HK-2 (cell line): ENCODE data around the gene ACSM2B.
"Not testable (repeated sequence)": the region's sequence is repeated elsewhere in the genome, so short reads cannot be mapped to it uniquely, and the experiment has no call there.

ENCODE experiments used
- DNase-seq: peaks from one replicate; pipeline ENCODE4 v3.0.0-alpha.2; 2018; ENCODE audit not compliant: unreplicated experiment

The ACSM2B gene

DNA sequence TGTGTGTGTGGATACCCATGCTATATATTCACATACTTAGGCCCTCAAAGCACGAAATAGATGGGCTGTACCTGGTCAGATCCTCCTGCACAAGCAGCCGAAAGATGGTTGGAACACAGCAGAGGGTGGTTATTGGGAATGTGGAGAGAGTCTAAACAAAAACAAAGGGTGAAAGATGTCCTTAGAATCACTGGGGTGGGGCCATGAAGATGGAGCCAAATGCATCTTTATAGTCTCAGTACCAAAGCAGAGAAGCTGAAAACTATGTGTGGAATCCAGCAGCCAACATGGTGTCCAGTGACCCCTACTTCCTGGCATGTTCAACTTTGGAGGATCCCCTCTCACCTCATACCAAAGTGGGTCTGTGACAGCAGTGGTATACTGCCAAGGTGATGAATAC, 19.5 kb upstream of the ACSM2B start:
- not testable (repeated sequence) for DNase-seq

- DNase-seq = not testable (repeated sequence)
Observed at GRCh38 chr16:20595068-20595467, 18.9 kb upstream of the ACSM2B start.

DNA sequence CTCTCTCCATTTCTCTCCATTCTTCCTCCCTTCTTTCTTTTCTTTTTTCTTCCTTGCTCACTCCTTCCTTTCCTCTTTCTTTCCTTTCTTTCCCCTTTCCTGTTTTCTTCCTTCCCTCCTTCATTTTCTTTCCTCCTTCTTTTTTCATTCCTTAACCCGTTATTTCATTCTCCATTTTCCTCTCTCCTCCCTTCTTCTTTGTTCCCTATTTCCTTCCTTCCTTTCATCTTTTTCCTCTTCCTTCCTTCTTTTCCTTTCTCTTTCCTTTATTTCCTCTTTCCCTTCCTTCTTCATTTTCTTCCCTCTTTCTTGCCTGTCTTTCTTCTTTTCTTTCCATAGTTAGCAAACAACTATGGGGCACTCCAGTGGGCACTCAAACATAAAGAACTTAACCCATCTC, 16.6 kb upstream of the ACSM2B start:
- DNase-seq = not testable (repeated sequence)

GRCh38 chr16:20589486-20589885, 13.3 kb upstream of the ACSM2B start:
- DNase-seq = not testable (repeated sequence)

DNA sequence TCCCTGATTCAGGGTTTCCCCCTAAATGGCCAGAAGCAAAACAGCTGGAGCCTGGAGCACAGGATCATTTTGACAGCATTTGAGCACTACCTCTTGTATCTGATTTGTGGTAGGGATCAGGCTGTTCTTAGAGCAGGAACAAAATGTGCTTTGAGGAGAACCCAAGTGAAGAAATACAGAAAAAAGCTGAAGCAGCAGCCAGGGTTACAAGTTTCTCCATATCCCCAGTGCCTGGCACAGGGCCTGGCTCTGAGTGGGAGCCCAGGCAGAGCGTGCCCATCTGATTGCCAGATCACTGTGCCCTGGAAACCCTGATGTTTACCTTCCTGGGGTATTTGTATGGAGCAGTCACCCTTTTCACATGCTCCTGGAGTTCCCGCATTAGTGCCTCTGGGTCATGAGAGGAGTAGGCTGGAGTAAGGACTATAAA, 11.5 kb upstream of the ACSM2B start:
- DNase-seq = not testable (repeated sequence)

DNA sequence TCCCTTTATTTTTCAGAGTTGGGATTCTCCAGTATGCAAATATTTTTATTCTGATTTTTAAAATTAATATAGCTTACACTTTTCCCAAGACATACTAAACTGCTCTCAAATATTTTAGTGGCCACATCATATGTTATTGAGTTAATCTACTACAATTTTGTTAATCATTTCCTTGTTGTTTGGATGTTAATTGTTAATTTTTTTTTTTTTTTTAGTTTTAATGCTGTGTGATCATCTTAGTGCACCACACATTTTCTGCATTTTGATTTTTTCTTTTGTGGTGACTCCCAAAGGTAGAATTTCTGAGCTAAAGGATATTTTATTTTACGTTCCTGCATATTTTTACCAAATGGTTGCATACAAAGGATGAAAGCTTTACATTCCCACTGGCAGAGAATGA, 10.5 kb upstream of the ACSM2B start:
- not testable (repeated sequence) for DNase-seq

DNA sequence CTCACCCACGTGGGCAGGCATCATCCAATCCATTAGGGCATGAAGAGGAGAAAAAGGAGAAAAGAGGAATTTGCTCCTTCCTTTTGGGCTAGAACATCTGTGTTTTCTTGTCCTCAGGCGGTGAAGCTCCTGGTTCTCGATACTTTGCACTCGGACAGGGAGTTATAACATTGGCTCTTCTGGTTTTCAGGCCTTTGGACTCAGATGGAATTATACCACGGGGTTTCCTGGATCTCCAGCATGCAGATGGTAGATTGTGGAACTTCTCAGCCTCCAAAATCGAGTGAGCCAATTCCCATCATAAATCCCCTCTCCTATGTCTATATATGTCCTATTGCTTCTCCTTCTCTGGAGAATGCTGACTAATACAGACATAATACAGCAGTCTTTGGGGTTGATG, 9.9 kb upstream of the ACSM2B start:
- not testable (repeated sequence) for DNase-seq

DNA sequence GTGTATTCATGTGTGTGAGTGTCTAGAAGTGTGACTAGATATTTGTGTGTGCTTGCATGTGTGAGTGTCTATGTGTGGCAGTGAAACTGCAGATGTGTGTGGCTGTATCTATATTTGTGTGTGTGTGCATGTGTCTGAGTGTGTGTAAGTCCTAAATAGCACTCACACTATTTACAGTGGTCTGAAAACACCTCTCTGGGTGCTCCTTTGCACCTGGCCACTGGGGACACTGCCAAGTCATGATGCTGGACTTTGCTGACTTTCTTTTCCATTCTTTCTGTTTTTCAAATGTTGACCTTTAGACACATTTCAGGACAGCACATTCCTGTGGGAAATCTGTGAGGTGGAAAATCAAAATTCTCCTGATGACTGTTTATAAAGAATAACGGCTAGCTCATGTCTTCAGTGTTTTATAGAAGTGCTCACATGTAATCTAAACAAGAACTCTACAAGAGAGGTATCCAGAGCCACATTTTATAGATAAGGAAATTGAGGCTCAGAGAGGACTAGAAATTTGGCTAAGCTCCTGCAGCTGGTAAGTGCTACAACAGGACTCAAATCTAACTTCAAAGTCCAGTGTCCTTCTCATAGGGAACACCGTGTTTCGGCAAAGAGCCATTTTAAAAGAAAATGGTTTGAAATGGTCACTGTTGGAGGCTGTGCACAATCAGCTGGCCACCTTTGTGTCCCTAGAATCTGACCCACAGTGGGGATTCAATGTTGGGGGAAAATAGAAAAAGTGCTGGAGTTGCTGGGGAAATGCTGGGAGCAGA, 4.5 kb upstream of the ACSM2B start:
- not testable (repeated sequence) for DNase-seq

GRCh38 chr16:20578091-20578490, 1.9 kb upstream of the ACSM2B start:
- not testable (repeated sequence) for DNase-seq

DNA sequence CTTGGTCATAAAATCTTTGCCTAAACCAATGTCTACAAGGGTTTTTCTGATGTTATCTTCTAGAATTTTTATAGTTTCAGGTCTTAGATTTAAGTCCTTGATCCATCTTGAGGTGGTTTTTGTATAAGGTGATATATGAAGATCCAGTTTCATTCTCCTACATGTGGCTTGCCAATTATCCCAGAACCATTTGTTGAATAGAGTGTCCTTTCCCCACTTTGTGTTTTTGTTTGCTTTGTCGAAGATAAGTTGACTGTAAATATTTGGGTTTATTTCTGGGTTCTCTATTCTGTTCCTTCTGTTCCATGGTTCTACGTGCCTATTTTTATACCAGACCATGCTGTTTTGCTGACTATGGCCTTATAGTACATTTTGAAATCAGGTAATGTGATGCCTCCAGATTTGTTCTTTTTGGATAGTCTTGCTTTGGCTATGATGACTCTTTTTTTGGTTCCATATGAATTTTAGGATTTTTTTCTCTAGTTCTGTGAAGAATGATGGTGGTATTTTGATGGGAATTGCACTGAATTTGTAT, 7.0 kb downstream of the ACSM2B start:
- DNase-seq = not testable (repeated sequence)

DNA sequence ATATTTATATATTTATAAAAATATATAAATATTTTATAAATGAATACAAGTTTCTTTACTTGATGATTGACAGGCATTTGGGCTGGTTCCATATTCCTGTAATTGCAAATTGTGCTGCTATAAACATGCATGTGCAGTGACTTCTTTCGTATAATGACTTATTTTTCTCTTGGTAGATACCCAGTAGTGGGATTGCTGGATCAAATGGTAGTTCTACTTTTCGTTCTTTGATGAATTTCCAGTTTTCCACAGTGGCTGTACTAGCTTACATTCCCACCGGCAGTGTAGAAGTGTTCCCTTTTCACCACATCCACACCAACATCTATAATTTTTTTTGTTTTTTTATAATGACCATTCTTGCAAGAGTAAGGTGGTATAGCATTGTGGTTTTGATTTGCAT, 7.8 kb downstream of the ACSM2B start:
- DNase-seq = no peak

- no peak for DNase-seq
Observed at GRCh38 chr16:20566864-20567263, 9.3 kb downstream of the ACSM2B start.

- DNase-seq = not testable (repeated sequence)
Observed at GRCh38 chr16:20565334-20565733, 10.8 kb downstream of the ACSM2B start.

DNA sequence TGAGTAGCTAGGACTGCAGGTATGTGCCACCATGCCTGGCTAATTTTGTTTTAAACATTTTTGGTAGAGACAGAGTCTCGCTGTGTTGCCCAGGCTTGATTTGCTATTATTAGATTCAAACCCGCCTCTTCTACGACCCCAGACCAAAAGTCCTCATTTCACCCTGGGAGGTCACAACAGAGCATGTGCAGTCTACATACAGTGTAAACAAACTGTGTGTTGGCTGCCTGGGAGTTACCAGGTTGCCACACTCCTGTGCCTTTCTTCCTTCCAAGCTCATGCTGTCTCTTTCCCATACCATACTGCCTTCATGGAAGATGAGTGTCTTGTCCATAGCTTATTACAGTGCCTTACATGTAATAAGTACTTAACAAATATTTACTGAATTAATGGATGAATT, 11.9 kb downstream of the ACSM2B start:
- not testable (repeated sequence) for DNase-seq

GRCh38 chr16:20555628-20556027, 20.5 kb downstream of the ACSM2B start:
- DNase-seq = not testable (repeated sequence)

GRCh38 chr16:20554689-20555088, 21.5 kb downstream of the ACSM2B start:
- not testable (repeated sequence) for DNase-seq

GRCh38 chr16:20553493-20553892, 22.7 kb downstream of the ACSM2B start:
- not testable (repeated sequence) for DNase-seq

GRCh38 chr16:20546951-20547350, 29.2 kb downstream of the ACSM2B start:
- DNase-seq = not testable (repeated sequence)

GRCh38 chr16:20546278-20546853, 29.8 kb downstream of the ACSM2B start:
- not testable (repeated sequence) for DNase-seq

DNA sequence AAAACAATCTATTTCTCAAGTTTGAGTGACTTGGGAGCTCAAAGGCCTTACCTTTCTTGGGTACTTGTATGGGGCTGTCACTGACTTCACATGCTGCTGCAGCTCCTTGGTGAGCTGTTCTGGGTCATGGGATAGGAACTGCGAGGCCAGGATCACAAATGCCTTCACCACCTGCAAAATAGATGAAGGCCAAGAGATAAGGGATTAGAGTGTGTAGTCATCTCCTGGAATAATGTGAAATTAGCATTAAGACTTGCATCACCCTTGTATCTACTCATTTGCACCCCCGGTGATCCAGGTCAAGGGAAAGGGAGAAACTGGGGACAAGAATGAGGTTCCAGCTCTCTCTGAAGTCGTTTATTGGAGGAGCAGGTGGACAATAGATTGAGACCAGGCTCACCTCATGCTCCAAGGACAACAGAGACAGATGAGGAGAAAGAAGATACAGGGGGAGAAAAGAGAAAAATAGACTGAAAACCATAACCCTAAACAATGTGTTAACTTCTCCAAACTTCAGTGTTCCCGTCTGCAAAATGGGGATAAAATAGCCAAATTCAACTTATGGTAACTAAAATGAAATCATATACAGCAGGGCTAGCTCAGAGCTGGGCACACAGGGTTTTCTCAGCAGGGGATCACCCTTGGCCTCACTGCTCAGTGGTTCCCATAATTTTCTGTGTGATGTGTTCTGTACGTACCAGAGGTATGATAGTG, 35.4 kb downstream of the ACSM2B start:
- DNase-seq = not testable (repeated sequence)

DNA sequence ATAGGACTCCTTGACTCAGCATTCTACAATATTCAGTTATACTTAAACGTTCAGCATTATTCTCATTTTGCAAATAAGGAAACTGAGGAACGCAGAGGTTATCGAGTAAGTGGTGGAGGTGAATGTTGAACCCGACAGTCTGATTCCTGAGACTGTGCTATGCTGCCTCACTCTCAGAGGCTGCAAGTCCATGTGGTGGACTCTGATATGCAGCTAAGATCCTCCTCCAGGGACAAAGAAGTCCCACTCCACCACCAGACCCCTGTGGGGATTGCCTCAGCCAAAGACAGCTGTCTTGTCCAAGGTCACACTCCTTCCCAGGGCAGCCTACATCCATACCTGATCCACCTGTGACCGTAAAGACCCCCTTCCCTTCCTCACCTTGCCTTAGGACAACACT, 37.5 kb downstream of the ACSM2B start:
- DNase-seq = no peak

DNA sequence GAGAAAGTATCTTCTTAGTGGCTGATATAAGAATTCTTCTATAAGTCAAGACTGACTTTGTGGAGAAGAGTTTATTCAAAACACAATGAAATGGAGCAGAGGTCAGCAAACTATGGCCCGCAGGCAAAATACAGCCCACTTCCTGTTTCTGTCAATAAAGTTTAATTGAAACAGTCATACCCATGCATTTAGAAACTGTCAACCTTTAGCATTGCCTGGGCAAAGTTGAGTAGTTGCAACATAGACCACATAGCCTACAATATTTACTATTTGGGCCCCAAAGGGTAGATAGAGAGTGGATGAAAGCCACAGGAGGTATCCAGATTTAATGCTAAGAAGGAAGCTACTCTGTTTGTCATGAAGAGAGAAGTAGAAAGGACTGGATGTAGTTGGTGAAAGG, 38.0 kb downstream of the ACSM2B start:
- no peak for DNase-seq
